H9 (cell line): ENCODE measurements around the gene DNAJC11. TPM values are rescaled to one million over a fixed set of nuclear protein-coding genes. Genes with fewer than 3 reads are reported as not detected.
A peak's percentile ranks its signal among the peaks of the same experiment; 100 is the strongest.

Experiments
- DNase-seq: peaks from one replicate; pipeline ENCODE4 v3.0.0-alpha.2; 2017
- H2AFZ ChIP-seq: one replicate; pipeline ENCODE4 v1.6.1; 2013; ENCODE audit warnings: mild to moderate bottlenecking, low read length, control low read depth, moderate library complexity
- H2AK5ac ChIP-seq: 2 replicates; pipeline ENCODE4 v1.6.1; 2013; ENCODE audit warnings: low read length, control low read depth, mixed read lengths; ENCODE audit not compliant: insufficient read length
- H2BK120ac ChIP-seq: one replicate; pipeline ENCODE4 v1.6.1; 2013; ENCODE audit warnings: low read depth, mild to moderate bottlenecking, low read length, control low read depth, inconsistent platforms; ENCODE audit not compliant: poor library complexity, severe bottlenecking
- H2BK12ac ChIP-seq: 2 replicates; pipeline ENCODE4 v1.6.1; 2013; ENCODE audit warnings: low read length, control low read depth, mixed read lengths, low read depth; ENCODE audit not compliant: insufficient read length
- H2BK15ac ChIP-seq: 2 replicates; pipeline ENCODE4 v1.6.1; 2013; ENCODE audit warnings: low read depth, low read length, control low read depth
- H2BK20ac ChIP-seq: one replicate; pipeline ENCODE4 v1.6.1; 2013; ENCODE audit warnings: low read depth, mild to moderate bottlenecking, low read length, control low read depth, inconsistent platforms; ENCODE audit not compliant: poor library complexity, severe bottlenecking
- H2BK5ac ChIP-seq: 2 replicates; pipeline ENCODE4 v1.6.1; 2013; ENCODE audit warnings: low read length, control low read depth, mixed read lengths; ENCODE audit not compliant: insufficient read length
- H3K14ac ChIP-seq: 2 replicates; pipeline ENCODE4 v1.6.1; 2013; ENCODE audit warnings: low read length, control low read depth; ENCODE audit not compliant: insufficient read depth
- H3K18ac ChIP-seq: 2 replicates; pipeline ENCODE4 v1.6.1; 2013; ENCODE audit warnings: low read depth, mild to moderate bottlenecking, mixed read lengths, low read length, control low read depth; ENCODE audit not compliant: insufficient read length
- H3K23ac ChIP-seq: 2 replicates; pipeline ENCODE4 v1.6.1; 2013; ENCODE audit warnings: low read length, control low read depth, mixed read lengths, low read depth; ENCODE audit not compliant: insufficient read length
- H3K23me2 ChIP-seq: 2 replicates; pipeline ENCODE4 v1.6.1; 2013; ENCODE audit warnings: low read depth, mild to moderate bottlenecking, mixed read lengths, low read length, control low read depth; ENCODE audit not compliant: insufficient read length, poor library complexity, severe bottlenecking
- H3K27ac ChIP-seq: 2 replicates; pipeline ENCODE4 v1.5.1; 2013; ENCODE audit warnings: low read length, control low read depth, mixed read lengths, low read depth; ENCODE audit not compliant: insufficient read length
- H3K27me3 ChIP-seq: 2 replicates; pipeline ENCODE4 v1.6.1; 2013; ENCODE audit warnings: low read length, control low read depth, inconsistent platforms; ENCODE audit not compliant: insufficient read depth
- H3K4ac ChIP-seq: 2 replicates; pipeline ENCODE4 v1.6.1; 2013; ENCODE audit warnings: low read depth, mild to moderate bottlenecking, control low read depth, inconsistent platforms, low read length, moderate library complexity
- H3K4me1 ChIP-seq: 2 replicates; pipeline ENCODE4 v1.6.1; 2013; ENCODE audit warnings: low read length, control low read depth, inconsistent platforms; ENCODE audit not compliant: insufficient read depth
- H3K4me2 ChIP-seq: 2 replicates; pipeline ENCODE4 v1.6.1; 2013; ENCODE audit warnings: low read length, control low read depth, mixed read lengths; ENCODE audit not compliant: insufficient read length, insufficient read depth
- H3K56ac ChIP-seq: 2 replicates; pipeline ENCODE4 v1.6.1; 2013; ENCODE audit warnings: low read depth, mild to moderate bottlenecking, mixed read lengths, low read length, control low read depth; ENCODE audit not compliant: insufficient read length
- H3K79me1 ChIP-seq: 2 replicates; pipeline ENCODE4 v1.6.1; 2013; ENCODE audit warnings: low read depth, mild to moderate bottlenecking, moderate library complexity, low read length, control low read depth, inconsistent platforms; ENCODE audit not compliant: insufficient read depth, poor library complexity, severe bottlenecking
- H3K79me2 ChIP-seq: 2 replicates; pipeline ENCODE4 v1.6.1; 2013; ENCODE audit warnings: low read length, control low read depth, inconsistent platforms; ENCODE audit not compliant: insufficient read depth
- H3K9ac ChIP-seq: 2 replicates; pipeline ENCODE4 v1.6.1; 2013; ENCODE audit warnings: low read length, control low read depth, mixed read lengths; ENCODE audit not compliant: insufficient read length; ENCODE audit errors: extremely low read depth
- H3K9me3 ChIP-seq: one replicate; pipeline ENCODE4 v1.6.1; 2013; ENCODE audit warnings: low read depth, low read length, inconsistent platforms; ENCODE audit not compliant: control insufficient read depth
- H3T11ph ChIP-seq: one replicate; pipeline ENCODE4 v1.6.1; 2013; ENCODE audit warnings: mild to moderate bottlenecking, low read length, control low read depth, inconsistent platforms
- H4K20me1 ChIP-seq: one replicate; pipeline ENCODE4 v1.6.1; 2013; ENCODE audit not compliant: control insufficient read depth, insufficient read length, insufficient read depth
- H4K5ac ChIP-seq: 2 replicates; pipeline ENCODE4 v1.6.1; 2013; ENCODE audit warnings: low read depth, mild to moderate bottlenecking, mixed read lengths, low read length, control low read depth; ENCODE audit not compliant: insufficient read length
- H4K8ac ChIP-seq: replicated peaks from 2 replicates; pipeline ENCODE4 v1.6.1; 2013; ENCODE audit warnings: low read length, control low read depth, mixed read lengths, low read depth; ENCODE audit not compliant: insufficient read length
- H4K91ac ChIP-seq: 2 replicates; pipeline ENCODE4 v1.6.1; 2013; ENCODE audit warnings: low read depth, mild to moderate bottlenecking, moderate library complexity, mixed read lengths, low read length, control low read depth; ENCODE audit not compliant: insufficient read length
- H3K27ac Mint-ChIP-seq, 3 experiments: 2 replicates in 2 of 3; 3 replicates in 1 of 3; pipeline ENCODE4 v1.8.0; 2020 to 2021; ENCODE audit warnings: mixed read lengths in 3 of 3, mild to moderate bottlenecking in 1 of 3, moderate library complexity in 1 of 3
- H3K27me3 Mint-ChIP-seq: 2 replicates; pipeline ENCODE4 v1.8.0; 2021; ENCODE audit warnings: low read depth, mild to moderate bottlenecking, moderate library complexity, mixed read lengths
- H3K36me3 Mint-ChIP-seq, 3 experiments: 2 replicates in 2 of 3; 3 replicates in 1 of 3; pipeline ENCODE4 v1.8.0; 2020 to 2021; ENCODE audit warnings: low read depth in 3 of 3, mixed read lengths in 3 of 3; ENCODE audit not compliant: insufficient read depth in 1 of 3
- H3K4me1 Mint-ChIP-seq, 2 experiments: 2 replicates each; pipeline ENCODE4 v1.8.0; 2020; ENCODE audit warnings: mixed read lengths in 2 of 2
- H3K4me3 Mint-ChIP-seq, 2 experiments: 2 replicates in 1 of 2; 3 replicates in 1 of 2; pipeline ENCODE4 v1.8.0; 2020 to 2021; ENCODE audit warnings: mild to moderate bottlenecking in 2 of 2, mixed read lengths in 2 of 2, moderate library complexity in 1 of 2
- H3K9me3 Mint-ChIP-seq, 2 experiments: 2 replicates in 1 of 2; 3 replicates in 1 of 2; pipeline ENCODE4 v1.8.0; 2020; ENCODE audit warnings: mild to moderate bottlenecking in 2 of 2, mixed read lengths in 2 of 2, moderate library complexity in 1 of 2
- WGBS: extraction: QIAGEN DNeasy Blood & Tissue Kit; methylation state at CpG from one replicate; pipeline ENCODE4 v1.1.7; 2013; ENCODE audit warnings: missing lambda C conversion rate, low lambda C conversion rate, mixed read lengths; ENCODE audit not compliant: insufficient read length; ENCODE audit errors: extremely low coverage; 5-methylcytosine and 5-hydroxymethylcytosine counted together
- total RNA-seq: library from RNA; stranded (reverse); gene quantifications from 2 replicates; pipeline ENCODE4 v1.2.1, GENCODE V29; 2021
- TF ChIP-seq, protein P1 (sequence below): fragments of 200-600 bp; sonication (generic); conservative IDR thresholded peaks from 3 replicates; pipeline ENCODE4 v1.8.0; 2021; ENCODE audit warnings: antibody characterized with exemption, mild to moderate bottlenecking

DNAJC11 gene
- total RNA-seq, 1 experiment from 2014 or later = 88.5 TPM

DNA sequence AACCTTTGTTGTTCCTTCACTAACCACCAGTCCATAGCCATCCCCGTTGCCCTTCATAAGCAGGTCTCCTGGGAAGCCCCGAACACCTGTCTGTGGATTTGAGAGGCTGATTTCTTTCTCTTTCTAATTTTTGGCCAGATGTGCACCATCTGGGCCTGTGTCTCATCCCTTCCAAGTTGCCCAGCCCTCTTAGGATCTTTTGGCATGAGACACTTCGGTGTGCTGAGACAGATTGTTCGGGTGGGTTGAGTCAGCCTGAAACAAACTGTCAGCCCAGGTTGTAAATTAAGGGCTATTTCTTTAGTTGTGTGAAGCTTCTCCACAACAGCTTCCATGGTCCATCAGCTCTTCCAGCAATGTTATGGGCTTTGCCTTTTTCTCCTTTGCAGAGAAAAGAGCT, 1.4 kb upstream of the DNAJC11 start:
- Histone ChIP-seq H2BK120ac (no peak overlapping the region), H3K27me3 (no peaks in the 10 kb centered on the region), H3K9ac (no peak overlapping the region), H2BK15ac (no peak overlapping the region), H3K4me1 (0 out of 2 replicates have a peak, but pooled peaks cover 3% of the 10 kb centered on the region), H3T11ph (no peak overlapping the region), H2AFZ (no peak overlapping the region), H3K4me2 (no peak overlapping the region), H3K79me2 (peaks cover 23% of the 10 kb centered on the region; the same call in 1 of the 2 replicates), H4K8ac (no peak overlapping the region), H4K5ac (no peak overlapping the region), H3K4ac (no peak overlapping the region), H2AK5ac (no peak overlapping the region), H4K20me1 (no peaks in the 10 kb centered on the region), H2BK20ac (no peak overlapping the region), H2BK5ac (no peak overlapping the region), H2BK12ac (no peak overlapping the region), H3K56ac (no peak overlapping the region), H3K9me3 (no peaks in the 10 kb centered on the region), H3K27ac (no peak overlapping the region), H3K18ac (no peak overlapping the region), H4K91ac (no peak overlapping the region), H3K79me1 (peaks cover 14% of the 10 kb centered on the region), H3K23me2 (peaks cover 9% of the 10 kb centered on the region), H3K23ac (no peak overlapping the region), H3K14ac (no peak overlapping the region)
- no peak for DNase-seq
- H3K4me1 Mint-ChIP-seq = peaks cover 16 to 17% of the 10 kb centered on the region in 2 experiments
- peak overlapping the region in 1 of 2 experiments; percentile 73; a peak in 1 of 5 replicates for H3K4me3 Mint-ChIP-seq
- TF ChIP-seq, protein P1, sequence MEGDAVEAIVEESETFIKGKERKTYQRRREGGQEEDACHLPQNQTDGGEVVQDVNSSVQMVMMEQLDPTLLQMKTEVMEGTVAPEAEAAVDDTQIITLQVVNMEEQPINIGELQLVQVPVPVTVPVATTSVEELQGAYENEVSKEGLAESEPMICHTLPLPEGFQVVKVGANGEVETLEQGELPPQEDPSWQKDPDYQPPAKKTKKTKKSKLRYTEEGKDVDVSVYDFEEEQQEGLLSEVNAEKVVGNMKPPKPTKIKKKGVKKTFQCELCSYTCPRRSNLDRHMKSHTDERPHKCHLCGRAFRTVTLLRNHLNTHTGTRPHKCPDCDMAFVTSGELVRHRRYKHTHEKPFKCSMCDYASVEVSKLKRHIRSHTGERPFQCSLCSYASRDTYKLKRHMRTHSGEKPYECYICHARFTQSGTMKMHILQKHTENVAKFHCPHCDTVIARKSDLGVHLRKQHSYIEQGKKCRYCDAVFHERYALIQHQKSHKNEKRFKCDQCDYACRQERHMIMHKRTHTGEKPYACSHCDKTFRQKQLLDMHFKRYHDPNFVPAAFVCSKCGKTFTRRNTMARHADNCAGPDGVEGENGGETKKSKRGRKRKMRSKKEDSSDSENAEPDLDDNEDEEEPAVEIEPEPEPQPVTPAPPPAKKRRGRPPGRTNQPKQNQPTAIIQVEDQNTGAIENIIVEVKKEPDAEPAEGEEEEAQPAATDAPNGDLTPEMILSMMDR = no peak
- H3K9me3 Mint-ChIP-seq = no peaks in the 10 kb centered on the region
- peaks cover 0 to 4% (median 3%) of the 10 kb centered on the region in 3 experiments; a peak in 1 of 7 replicates for H3K36me3 Mint-ChIP-seq
- peaks cover 19% of the 10 kb centered on the region for H3K27me3 Mint-ChIP-seq
- no peak overlapping the region for H3K27ac Mint-ChIP-seq
- no CpG with 5 or more reads among the region's 4 CpGs for WGBS
